Activated T-cell treated with anti-CD3 and anti-CD28 coated beads for 48 hours (primary cell): ENCODE data around the gene SCLY.
"Not testable (repeated sequence)": the region's sequence is repeated elsewhere in the genome, so short reads cannot be mapped to it uniquely, and the experiment has no call there.

ENCODE experiments used
- DNase-seq: peaks from one replicate; pipeline ENCODE4 v3.0.0-alpha.2; 2020; ENCODE audit warnings: low read depth

SCLY gene, protein sequence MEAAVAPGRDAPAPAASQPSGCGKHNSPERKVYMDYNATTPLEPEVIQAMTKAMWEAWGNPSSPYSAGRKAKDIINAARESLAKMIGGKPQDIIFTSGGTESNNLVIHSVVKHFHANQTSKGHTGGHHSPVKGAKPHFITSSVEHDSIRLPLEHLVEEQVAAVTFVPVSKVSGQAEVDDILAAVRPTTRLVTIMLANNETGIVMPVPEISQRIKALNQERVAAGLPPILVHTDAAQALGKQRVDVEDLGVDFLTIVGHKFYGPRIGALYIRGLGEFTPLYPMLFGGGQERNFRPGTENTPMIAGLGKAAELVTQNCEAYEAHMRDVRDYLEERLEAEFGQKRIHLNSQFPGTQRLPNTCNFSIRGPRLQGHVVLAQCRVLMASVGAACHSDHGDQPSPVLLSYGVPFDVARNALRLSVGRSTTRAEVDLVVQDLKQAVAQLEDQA

DNA sequence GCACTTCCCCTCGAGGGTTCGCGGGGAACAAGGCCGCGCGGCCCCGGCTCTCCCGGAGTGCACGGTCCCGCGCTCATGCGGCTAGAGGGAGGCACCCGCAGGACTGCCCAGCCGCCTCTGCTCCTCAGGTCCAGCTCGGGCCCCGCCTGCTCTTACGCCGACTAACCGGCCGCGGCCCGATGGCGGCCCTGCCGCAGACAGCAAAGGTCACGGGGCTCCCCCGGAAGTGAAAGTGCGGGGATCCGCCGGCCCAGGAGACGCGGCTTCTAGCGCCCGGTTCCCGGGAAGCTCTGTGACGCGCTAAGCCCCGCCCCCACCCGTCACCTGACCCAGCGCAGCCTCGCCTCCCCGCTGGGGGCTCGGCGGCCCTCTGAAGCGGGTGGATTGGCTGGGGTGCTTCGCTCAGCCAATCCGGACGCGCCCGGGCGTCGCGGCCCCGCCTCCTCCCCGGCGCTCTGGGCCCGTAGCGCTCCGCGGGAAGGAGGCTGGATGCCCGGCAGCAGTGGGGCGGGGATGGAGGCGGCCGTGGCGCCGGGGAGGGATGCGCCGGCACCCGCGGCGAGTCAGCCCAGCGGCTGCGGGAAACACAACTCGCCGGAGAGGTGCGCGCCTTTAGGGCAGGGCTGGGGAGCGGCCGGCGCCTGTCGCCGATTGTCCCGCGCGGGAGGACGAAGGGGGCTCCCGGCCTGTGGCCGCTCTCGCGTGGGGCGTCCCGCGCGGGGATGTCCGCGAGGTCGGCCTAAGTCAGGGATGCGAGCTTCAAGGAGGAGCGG lies at the start of gene SCLY:
TSS of gene SCLY (plus strand) at position 460 of the 773 bp plus-strand sequence. CDS start at position 514, 54 bp downstream.
- peak; percentile 97 for DNase-seq

DNA sequence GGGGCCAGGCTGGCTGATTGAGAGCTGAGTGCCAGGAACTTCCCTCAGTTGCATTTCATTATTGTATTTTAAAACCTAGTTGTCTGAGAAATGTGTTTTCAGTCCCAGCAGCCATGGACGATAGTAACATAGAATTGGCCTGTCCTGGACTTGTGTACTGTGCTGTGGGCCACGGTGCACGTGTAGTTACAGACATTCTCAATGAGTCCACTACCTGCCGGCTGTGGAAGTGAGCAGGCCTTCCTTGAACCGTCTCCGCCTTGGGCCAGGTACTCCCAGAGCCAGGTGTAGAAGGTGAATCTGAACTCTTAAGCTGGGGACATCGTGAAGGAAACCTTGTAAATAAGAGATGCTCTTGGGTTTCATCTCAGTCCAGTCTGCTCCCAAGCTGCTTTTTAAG lies 47.0 kb upstream of the SCLY start:
- DNase-seq, result no peak

DNA sequence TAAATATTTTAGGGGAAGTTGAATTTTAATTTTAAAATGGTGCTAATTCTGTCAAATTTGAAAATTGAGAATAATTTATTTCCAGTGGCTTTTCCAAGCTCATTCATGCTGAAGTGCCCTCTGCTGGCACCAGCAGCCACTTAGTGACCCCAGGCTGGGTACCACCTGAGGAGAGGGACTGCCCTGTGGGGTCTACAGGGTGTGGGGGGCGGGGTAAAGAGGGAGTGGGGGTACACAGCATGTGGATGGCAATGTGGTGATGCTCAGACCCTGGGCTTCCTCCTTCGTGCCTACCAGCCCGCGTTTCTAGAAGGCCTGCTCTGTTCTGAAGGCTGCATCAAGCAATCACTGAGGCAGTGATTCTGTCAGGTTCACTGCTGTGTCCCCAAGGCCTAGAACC lies 45.1 kb upstream of the SCLY start:
- DNase-seq, result no peak

DNA sequence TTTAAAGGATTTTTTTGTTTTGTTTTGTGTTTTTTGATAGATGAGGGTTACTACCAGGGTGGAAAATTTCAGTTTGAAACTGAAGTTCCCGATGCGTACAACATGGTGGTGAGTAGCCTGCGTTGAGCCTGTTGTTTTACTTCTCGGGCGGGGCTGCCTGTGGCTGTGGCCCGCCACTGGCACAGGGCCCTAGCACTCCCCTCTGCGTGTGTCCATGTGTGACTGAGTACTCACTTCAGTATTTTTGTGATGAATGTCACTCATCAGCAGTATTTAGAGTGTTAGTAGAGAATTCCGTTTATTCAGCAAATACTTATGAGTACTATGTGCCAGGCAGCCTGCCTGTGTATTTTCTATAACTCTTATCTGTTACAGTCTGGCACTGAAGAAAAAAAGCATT lies 44.3 kb upstream of the SCLY start:
- no peak for DNase-seq

DNA sequence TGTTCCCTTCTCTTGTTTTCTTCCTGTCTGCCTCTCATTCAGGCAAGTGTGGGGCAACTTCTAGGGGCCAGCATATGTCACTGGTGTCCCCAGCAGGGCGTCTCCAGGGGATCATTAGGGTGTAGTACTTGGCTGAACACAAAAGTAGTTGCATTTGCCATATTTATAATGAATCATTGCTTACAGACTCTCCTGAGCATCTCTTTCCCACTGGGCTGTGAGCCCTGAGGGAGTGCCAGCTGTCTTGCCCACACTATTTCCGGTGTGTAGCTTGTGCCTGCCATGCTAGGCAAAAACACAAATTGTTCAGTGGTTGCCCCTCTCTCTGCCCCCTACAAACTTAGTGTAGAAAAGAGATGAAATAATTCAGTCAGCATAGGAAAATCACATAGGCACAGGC lies 40.8 kb upstream of the SCLY start:
- no peak for DNase-seq

DNA sequence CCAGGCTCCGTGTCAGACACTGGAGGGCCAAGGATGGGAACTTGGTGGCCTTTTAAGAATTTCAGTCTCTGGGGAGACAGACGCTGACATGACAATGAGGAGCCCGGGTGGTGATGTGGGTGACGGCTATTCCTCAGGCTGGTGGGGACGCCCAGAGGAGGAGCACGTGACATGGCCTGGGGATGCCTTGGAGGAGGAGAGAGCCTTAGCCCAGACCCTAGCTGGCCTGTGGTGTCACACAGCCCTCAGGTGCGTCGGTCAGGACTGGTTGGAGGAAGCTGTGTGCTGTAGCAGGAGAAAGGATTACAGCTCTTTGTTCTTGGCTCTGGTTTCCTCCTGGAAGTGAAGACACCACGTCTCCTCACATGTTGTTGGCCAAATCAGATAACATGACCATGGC lies 40.0 kb upstream of the SCLY start:
- DNase-seq, result no peak

DNA sequence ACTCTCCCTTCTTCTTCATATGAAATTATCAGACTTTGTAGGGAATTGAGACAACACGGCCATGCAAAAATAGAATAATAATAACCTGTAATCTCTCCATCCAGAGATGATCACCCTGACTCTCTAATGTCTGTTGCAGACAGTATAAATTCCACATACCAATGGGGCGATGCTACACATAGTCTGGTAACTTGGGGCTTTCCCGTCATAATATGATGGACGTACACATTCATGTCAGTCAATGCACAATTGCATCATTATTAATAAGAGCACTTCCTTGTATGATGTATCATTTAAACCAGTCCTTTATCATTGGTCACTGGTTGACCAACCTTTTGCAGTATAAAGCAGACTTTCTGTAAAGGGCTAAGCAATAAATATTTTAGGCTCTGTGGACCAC lies 39.5 kb upstream of the SCLY start:
- DNase-seq, result no peak

DNA sequence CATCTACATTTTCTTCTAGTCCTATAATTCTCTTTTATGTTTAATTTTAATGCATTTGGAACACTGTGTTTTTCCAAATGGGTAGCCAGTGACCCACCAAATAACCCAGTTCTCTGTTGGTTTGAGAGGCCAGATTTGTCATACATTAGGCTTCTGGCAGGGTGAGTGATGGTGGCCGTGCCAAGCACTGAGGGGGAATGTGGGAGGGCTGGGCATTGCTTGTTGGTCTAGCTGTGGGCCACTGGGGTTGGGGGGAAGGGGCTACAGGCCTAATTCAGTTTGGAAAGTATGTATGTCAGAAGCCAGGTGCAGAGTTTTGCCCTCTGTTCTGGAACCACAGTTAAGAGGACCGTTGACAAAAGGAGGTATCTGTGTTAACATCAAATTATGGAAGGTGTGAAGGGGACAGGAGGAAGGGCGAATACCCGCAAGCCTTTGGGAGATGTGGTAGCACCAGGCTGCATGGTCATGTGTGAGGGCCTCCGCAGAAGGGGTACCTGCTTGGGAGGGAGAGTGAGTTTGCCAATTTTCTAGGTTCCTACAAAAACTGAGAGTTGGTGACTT lies 38.1 kb upstream of the SCLY start:
- DNase-seq, result no peak

DNA sequence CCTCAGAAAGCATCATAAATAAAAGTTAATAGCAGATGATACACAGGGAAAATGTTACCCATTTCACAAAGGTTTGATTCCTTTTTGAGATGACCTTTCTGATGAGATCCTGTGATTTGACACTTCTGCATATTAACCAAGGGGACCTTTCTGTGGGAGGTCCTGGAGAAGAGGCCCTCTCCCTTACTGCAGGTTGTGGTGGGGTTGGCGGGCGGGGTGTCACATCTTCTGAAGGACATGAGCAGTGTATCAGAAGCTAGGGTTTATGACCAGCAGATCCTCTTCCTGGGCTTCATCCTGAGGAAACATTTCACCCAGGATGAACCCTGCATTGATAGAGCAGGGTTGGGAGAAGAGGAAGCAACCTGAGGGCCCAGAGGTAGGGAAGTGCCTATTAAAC lies 37.2 kb upstream of the SCLY start:
- no peak for DNase-seq

DNA sequence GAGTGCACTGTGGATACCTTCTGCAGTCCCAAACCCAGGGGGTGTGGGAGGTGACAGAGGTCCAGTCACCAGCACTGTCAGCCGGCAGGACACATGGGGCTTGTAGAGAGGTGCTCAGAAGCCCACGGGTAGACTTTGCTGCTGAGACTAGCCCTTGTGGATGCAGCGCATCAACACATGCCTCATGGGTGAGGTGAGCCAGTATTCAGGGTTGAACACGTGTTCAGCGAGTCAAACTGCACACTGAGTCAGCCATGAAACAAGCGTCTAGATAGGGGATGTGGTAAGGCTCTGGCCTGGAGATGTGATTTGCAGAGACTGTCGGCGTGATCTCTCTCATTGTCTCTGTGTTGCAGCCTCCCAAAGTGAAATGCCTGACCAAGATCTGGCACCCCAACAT lies 35.8 kb upstream of the SCLY start:
- DNase-seq, result peak; percentile 45

DNA sequence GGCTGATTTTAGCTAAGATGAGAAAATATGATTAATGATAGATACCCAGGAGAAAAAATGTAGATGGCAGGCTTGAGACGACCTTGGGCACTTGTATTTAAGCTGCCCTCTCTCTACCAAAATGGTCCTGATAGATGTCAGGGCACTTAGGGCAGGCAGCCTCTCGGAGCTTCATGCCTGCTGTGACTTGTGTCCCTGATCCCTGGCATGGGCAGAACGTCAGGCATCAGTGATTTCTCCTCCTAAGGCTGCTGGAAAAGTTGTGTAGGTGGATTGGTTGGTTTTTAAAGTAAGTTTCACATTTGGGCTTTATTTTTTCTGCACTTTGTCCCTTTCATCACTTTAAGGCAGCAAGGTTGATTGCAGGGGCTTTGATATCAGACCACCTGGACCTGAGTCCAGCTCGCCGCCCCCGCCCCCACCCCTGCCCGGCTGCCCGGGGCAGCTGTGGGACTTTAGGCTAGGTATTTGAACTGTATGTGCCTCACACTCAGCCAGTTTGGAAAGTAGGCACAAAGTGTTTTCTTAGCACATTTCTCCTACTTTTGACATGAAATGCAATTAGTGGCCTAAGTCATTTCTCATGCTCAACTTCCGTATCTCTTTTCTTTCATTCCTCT lies 35.0 kb upstream of the SCLY start:
- DNase-seq, result no peak

DNA sequence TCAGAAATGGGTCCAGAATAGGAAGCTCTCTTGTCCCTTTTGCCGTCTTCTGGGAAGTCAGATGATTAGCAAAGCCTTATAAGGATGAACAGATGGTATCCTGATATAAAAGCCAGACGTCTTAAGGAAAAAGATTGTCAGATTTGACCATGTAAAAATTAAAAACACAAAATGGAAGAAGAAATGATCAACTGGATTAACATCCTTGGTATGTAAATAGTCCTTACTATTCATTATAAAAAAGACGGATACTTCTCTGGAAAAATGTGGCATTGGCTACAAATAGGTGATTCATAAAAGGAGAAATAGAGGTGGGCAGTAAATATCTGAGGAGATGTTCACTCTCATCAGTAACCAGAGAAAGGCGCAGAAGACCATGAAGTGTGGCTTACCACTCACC lies 33.7 kb upstream of the SCLY start:
- DNase-seq, result no peak

DNA sequence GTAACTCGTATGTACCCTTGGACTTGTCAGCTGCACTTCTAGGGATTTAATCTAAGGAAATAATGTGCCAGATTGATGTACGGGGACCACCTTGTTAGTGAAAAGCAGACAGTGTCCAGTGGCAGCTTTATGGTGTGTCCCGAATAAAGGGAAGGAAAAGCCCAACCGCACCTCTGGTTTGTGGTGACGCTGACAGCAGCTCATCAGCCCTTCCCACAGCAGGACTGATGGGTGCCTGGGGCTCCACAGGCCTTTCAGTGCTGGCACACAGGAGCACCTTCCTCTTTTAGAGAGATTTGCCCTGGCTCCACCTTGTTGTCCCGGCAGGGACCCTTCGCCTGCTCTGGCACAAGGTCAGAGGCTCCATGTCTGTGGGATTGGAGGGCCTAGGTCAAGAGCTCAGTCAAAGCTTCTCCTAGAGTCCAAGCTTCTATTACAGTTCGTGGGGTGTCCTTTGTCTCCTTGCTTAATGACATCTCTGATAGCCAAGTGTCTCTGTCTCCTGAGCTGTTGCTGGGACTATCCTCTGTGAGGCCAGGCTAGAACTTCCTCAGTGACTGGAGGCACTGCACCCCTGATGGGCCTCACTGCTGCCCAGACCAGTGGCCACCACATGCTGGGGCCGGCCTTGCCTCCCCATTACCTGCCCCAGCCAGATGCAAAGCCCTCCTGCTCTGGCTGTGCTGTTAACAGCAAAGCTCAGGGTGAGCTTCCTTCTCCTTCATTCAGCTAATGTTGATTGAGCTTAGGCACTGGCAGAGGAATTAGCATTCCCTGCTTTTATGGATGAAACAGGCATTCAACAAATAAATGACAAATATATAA lies 33.0 kb upstream of the SCLY start:
- DNase-seq, result no peak

DNA sequence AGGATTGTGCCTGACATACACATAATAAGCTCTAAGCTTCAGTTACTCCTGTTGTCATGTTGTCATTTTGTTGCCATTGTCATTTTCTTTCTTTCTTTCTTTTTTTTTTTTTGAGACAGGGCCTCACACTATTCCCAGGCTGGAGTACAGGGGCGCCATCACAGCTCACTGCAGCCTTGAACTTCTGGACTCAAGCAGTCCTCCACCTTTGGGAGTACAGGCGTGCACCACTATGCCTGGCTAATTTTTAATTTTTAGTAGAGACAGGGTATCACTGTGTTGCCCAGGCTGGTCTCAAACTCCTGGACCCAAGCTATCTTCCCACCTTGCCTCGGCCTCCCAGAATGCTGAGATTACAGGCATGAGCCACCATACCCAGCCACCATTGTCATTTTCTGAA lies 30.9 kb upstream of the SCLY start:
- DNase-seq, result no peak

DNA sequence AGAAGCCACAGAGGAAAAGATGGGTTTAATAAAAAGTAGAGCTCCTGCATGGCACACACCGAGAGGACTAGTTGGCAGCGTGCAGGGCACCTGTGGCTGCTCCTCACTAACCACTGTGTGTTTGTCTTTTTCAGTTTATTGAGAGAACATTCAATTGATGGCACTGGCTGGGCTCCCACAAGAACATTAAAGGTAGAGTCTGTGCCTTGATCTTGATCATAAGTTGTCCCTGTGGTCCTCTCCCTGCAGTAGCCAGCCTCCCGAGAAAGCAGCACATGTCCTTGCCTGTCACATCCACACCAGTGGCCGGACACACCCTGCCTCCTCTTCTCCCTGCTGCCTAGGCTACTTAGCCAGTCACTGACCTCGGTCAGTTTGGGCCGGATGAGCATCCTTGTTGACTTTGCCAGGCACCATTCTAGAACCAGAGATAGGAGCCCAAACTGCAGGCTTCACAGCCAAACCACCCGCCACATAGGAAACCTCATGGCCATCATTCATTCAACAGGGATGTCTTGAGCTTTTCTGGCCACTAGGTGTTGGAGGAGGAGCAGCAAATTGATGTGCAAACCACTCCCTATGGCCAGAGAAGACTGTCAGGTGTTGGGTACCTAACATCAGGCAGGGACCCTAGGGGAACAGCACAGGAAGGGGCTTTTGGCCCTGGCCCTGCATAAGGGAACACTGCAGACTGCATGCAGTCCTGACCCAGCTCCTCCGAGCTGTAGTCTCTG lies 30.2 kb upstream of the SCLY start:
- DNase-seq, result no peak

DNA sequence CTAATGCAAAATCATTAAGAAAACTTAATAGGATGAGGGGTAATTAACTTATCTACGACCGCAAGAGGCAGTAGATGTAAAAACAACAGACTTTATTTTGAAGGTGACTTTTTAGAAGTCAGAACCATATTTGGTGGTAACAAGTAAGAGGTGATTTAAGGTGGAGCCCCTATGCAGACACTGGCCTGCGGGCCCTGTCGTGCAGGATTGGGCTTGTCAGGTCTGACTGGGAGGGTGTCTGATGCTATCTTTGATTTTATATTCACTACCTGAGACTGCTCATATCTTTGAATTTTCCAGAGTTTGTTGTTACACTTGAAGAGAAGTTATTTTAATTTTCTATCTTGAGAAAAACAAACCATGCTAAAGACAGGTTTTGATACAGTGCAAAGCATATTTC lies 29.1 kb upstream of the SCLY start:
- no peak for DNase-seq

DNA sequence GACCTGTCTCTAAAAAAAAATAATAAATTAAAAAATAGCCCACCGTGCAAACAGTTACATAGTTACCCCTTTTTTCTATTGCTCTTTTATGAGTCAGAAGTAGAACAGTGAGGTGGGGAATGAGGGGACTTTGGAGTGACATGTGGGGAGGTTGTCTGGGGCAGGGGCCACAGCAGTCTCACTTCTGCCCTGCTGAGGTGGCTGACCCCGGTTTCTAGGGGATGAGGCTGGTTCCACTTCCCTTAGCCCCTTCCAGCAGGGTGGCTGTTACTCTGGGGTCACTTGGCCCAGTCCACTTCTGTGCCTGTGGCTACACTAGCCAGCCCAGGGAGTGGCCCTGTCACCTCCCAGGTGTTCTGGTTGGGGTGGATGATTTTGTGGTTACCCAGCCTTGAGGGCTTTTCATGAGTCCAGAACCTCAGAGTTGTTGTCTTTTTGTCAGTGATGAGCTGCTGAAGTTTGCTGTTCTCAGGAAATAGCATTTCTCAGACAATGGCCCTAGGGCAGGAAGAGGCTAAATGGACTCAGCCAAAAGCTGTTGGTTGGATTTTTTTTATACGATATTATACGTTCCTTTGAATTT lies 28.0 kb upstream of the SCLY start:
- DNase-seq, result no peak

DNA sequence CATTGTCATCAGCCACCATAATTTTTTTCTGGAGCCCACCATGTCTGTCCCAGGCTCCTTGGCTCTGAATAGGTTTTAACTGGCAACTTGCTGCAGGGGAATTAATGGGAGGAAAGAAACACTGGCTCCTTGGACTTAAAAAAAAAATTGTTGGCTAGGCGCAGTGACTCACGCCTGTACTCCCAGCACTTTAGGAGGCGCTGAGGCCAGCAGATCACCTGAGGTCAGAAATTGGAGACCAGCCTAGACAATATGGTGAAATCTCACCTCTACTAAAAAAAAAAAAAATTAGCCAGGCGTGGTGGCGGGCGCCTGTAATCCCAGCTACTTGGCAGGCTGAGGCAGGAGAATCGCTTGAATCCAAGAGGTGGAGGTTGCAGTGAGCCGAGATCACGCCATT lies 26.8 kb upstream of the SCLY start:
- not testable (repeated sequence) for DNase-seq

DNA sequence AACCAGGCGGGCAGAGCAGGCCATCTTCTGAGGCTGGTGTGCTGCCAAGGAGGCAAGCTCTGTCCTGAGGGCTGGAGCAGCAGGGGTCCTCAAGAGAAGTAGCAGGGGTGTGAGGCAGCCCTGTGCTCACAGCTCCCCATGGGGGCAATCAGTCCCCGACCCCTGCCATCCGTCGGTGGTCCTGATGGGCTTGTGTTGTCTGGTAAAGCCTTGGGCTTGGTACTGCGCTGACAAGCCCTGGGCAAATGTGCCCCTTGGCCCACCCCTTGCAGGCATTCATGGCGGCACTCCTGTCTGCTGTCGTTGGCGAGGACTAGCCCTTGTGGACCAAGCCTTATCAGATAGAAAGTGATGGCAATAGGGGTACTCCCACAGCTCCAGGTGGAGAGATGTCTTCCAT lies 22.6 kb upstream of the SCLY start:
- DNase-seq, result no peak

DNA sequence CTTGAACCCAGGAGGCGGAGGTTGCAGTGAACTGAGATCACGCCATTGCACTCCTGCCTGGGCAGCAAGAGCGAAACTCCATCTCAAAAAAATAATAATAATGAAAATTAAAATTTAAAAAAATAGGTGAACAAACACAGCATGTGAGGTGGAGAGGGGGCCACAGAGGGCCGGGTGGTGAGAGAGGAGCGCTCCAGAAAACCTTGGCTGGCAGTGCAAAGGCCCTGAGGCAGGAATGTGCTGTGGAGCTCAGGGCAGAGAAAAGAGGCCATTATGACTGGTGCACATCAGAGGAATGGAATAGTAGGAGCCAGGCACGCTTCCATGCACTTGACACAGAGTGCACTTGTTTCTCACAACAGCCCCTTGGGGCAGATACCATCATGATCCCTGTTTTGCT lies 21.6 kb upstream of the SCLY start:
- no peak for DNase-seq

DNA sequence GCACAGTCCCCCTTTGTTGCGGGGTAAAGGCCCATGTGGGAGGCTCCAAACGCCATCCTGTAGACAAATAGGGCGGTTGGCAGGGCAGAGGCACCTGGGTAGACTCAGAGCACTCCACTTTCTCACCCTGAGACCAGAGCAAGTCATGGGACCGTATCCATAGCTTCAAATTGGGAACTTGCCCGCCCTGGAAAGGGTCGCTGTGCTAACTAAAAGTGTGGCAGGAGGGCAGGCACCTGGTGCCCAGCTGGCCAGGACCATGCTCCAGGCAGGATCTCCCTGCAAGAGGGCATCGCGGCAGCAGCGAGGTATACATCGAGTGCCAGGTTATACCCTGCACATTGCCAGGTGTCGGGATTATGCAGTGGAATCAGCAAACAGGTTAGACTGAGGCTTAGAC lies 20.8 kb upstream of the SCLY start:
- DNase-seq, result no peak
